Ascending aorta (tissue), 2 donors: Measurements from ENCODE around the gene SRP72. TPM values are rescaled to one million over a fixed set of nuclear protein-coding genes. Genes with fewer than 3 reads are reported as not detected.

ENCODE experiments used
- DNase-seq, 2 donors: peaks; one replicate each; pipeline ENCODE4 v3.0.0-alpha.2; 2019; ENCODE audit warnings: low spot score in 2 of 2
- H3K27ac ChIP-seq, 2 donors: fragments of 200-600 bp; sonication (generic); one replicate each; pipeline ENCODE4 v1.5.1; 2016 to 2017; ENCODE audit warnings: mild to moderate bottlenecking in 1 of 2
- H3K27me3 ChIP-seq: fragments of 200-600 bp; sonication (generic); one replicate; pipeline ENCODE4 v1.5.1; 2017
- H3K36me3 ChIP-seq, 2 donors: fragments of 200-600 bp; sonication (generic); one replicate each; pipeline ENCODE4 v1.5.1; 2016
- H3K4me1 ChIP-seq, 2 donors: fragments of 200-600 bp; sonication (generic); one replicate each; pipeline ENCODE4 v1.5.1; 2016 to 2017; ENCODE audit warnings: mild to moderate bottlenecking in 1 of 2
- H3K4me3 ChIP-seq, 2 donors: fragments of 200-600 bp; sonication (generic); one replicate each; pipeline ENCODE4 v1.5.1; 2016 to 2017; ENCODE audit warnings: mild to moderate bottlenecking in 1 of 2
- H3K9me3 ChIP-seq, 2 donors: fragments of 200-600 bp; sonication (generic); one replicate each; pipeline ENCODE4 v1.5.1; 2016
- intact Hi-C: fragments of 100-400 bp; cut with DNase I; formaldehyde crosslinking; loops from one replicate; pipeline ENCODE4 v1.15.1; 2023
- total RNA-seq: library from RNA; depleted of rRNA; stranded (reverse); fragments of >200 nt; gene quantifications from one replicate; pipeline ENCODE4 v1.1.0, GENCODE V29; 2016
- TF ChIP-seq, protein P1 (sequence below), 3 experiments: fragments of 200-600 bp in 2 of 3; fragments of 450-650 bp in 1 of 3; sonication (generic) in 2 of 3; IDR thresholded peaks; one replicate each; pipeline ENCODE4 v1.5.1; 2016 to 2019; ENCODE audit warnings: antibody characterized with exemption in 3 of 3, mild to moderate bottlenecking in 1 of 3, moderate library complexity in 1 of 3

SRP72 gene
- total RNA-seq, 1 donor from 2014 or later: 89.4 TPM

DNA sequence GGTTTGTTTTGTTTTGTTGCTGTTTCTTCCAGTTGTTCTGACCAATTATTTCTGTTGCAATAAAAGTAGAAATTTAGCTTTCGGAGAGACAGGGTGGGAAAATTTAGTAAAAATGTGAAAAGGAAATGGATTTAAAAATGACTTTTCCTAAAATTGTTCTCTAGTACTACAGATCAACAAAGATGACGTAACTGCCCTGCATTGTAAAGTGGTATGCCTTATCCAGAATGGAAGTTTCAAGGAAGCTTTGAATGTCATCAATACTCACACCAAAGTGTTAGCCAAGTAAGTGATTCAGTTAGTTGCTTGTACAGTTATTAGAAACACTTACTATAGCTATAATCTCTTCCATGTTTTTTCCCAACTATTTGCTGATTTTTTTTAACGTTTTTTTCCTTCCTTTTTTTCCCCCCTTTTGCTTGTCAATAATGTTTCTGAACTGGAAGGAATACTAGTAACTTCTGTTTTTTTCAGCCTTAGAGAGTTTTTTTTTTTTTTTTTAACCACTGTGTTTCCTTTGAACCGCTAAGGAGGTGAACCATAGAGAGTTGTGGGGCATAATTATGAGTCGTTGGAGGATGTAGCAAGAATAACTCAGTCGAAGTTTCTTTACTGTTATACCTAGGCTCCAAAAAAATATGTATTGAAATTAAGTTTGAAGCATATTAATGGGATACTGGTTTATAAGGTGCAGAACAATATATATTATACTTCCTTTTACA lies 2.2 kb downstream of the SRP72 start:
- Histone ChIP-seq H3K27me3 (no peaks in the 10 kb centered on the region), H3K9me3 (no peaks in the 10 kb centered on the region), H3K36me3 (peaks cover 23 to 41% of the 10 kb centered on the region in 2 donors), H3K27ac (no peak overlapping the region), H3K4me1 (peaks cover 8 to 22% of the 10 kb centered on the region in 2 donors), H3K4me3 (no peak overlapping the region)
- intact Hi-C loops: loop anchor here (5.0 to 10.0 kb wide), 2 partner anchors 42 to 435 kb away; partner anchors contain the start of gene REST
- no peak for DNase-seq
- TF ChIP-seq, protein P1, sequence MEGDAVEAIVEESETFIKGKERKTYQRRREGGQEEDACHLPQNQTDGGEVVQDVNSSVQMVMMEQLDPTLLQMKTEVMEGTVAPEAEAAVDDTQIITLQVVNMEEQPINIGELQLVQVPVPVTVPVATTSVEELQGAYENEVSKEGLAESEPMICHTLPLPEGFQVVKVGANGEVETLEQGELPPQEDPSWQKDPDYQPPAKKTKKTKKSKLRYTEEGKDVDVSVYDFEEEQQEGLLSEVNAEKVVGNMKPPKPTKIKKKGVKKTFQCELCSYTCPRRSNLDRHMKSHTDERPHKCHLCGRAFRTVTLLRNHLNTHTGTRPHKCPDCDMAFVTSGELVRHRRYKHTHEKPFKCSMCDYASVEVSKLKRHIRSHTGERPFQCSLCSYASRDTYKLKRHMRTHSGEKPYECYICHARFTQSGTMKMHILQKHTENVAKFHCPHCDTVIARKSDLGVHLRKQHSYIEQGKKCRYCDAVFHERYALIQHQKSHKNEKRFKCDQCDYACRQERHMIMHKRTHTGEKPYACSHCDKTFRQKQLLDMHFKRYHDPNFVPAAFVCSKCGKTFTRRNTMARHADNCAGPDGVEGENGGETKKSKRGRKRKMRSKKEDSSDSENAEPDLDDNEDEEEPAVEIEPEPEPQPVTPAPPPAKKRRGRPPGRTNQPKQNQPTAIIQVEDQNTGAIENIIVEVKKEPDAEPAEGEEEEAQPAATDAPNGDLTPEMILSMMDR (IDR thresholded peaks at IDR 0.05): no peak

- Histone ChIP-seq H3K4me3 (no peak overlapping the region), H3K27ac (no peak overlapping the region), H3K4me1 (no peaks in the 10 kb centered on the region), H3K9me3 (no peaks in the 10 kb centered on the region), H3K36me3 (peaks cover 51 to 91% of the 10 kb centered on the region in 2 donors), H3K27me3 (no peaks in the 10 kb centered on the region)
- intact Hi-C loops: no loop called here
- no peak for DNase-seq
- TF ChIP-seq, protein P1 (IDR thresholded peaks at IDR 0.05): no peak
Measured at GRCh38 chr4:56475917-56476316, 8.5 kb downstream of the SRP72 start.

DNA sequence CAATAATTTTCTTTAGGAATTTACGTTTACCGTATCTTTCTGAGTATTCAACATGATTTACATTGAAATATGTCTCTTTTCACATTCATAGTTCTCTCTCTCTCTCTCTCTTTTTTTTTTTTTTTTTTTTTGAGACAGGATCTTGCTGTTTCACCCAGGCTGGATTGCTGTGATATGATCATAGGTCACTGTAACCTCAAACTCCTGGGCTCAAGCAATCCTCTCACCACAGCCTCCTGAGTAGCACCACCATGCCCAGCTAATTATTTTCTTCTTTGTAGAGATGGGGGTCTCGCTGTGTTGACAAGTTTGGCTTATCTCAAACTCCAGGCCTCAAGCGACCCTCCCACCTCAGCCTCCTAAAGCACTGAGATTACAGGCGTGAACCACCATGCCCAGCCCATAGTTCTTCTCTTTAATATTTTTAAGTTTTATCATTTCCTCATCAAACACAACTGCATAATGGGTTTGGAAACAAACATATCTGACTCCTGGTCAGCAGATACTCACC lies 9.8 kb downstream of the SRP72 start:
- TF ChIP-seq, protein P1 (IDR thresholded peaks at IDR 0.05): no peak
- Histone ChIP-seq H3K27me3 (no peaks in the 10 kb centered on the region), H3K4me3 (no peak overlapping the region), H3K27ac (no peak overlapping the region), H3K4me1 (no peaks in the 10 kb centered on the region), H3K9me3 (no peaks in the 10 kb centered on the region), H3K36me3 (peaks cover 57 to 89% of the 10 kb centered on the region in 2 donors)
- no peak for DNase-seq
- intact Hi-C loops: no loop called here

DNA sequence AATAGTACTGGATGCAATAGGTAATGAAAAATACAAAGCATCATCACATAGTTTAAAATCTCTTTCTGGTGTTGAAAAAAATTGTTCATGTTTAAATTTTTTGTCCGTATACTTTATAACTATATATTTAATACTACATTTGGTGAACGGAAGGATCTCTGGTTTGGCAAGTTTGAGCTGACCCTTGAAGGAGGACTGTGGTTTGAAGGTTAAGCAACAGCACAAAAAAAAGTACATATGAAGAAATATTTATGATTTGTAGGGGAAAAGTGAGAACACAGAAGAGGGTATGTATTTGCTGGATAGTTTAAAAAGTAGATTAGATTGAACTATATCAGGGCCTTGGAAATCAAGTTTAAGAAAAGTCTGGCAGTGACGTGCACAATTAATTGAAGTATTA lies 13.3 kb downstream of the SRP72 start:
- H3K9me3 ChIP-seq: no peaks in the 10 kb centered on the region
- H3K4me1 ChIP-seq: no peaks in the 10 kb centered on the region
- TF ChIP-seq, protein P1 (IDR thresholded peaks at IDR 0.05): no peak
- no peak overlapping the region for H3K27ac ChIP-seq
- no peak overlapping the region for H3K4me3 ChIP-seq
- intact Hi-C loops: no loop called here
- no peak for DNase-seq
- peaks cover 50 to 86% of the 10 kb centered on the region in 2 donors for H3K36me3 ChIP-seq
- no peaks in the 10 kb centered on the region for H3K27me3 ChIP-seq

DNA sequence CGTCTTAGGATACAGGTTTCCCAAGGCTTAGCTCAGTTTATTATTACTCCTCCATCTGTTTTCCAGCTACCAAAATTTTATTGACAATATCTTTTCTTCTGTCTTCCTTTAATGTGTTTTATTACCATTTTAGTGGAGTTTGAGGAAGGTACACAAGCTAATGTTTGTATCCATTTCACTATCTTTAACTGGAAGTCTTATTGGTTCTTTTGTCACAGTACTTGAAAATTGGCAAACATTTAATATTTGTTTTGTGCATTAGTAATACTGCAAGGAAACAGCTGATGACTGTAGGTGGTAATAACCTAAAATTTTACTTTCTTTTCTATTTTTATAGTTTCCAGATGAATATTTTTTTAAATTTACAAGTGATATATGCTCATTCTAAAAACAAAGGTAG lies 28.8 kb downstream of the SRP72 start:
- Histone ChIP-seq H3K36me3 (peaks cover 44 to 78% of the 10 kb centered on the region in 2 donors), H3K4me1 (no peaks in the 10 kb centered on the region), H3K9me3 (no peaks in the 10 kb centered on the region), H3K4me3 (no peak overlapping the region), H3K27ac (no peak overlapping the region), H3K27me3 (no peaks in the 10 kb centered on the region)
- intact Hi-C loops: no loop called here
- TF ChIP-seq, protein P1 (IDR thresholded peaks at IDR 0.05): no peak
- no peak for DNase-seq
